HL-60/S4 treated with phorbol 12-myristate 13-acetate at 8.2 ng/mL for 4 days and 3 days (cell line): Measurements from ENCODE around the gene ODF4.

Experiments used
- in situ Hi-C: fragments of 300-500 bp; cut with MboI; formaldehyde crosslinking; loops from 2 replicates; pipeline ENCODE4 v1.15.0; 2022; ENCODE audit warnings: low sequenced_read_pairs

The ODF4 gene

GRCh38 chr17:8339540-8339939 is at the start of gene ODF4:
Gene ODF4 (plus strand): TSS chr17:8339840. CDS start chr17:8340052, 212 bp downstream.
- in situ Hi-C loops = no loop called here

GRCh38 chr17:8290043-8290442 is 49.6 kb upstream of the ODF4 start:
- in situ Hi-C loops = no loop called here

GRCh38 chr17:8292639-8293395 is 46.8 kb upstream of the ODF4 start:
- in situ Hi-C loops = no loop called here

GRCh38 chr17:8294361-8294760 is 45.3 kb upstream of the ODF4 start:
- in situ Hi-C loops = no loop called here

GRCh38 chr17:8294814-8295316 is 44.8 kb upstream of the ODF4 start:
- in situ Hi-C loops = no loop called here

GRCh38 chr17:8300226-8300625 is 39.4 kb upstream of the ODF4 start:
- in situ Hi-C loops = no loop called here

- in situ Hi-C loops = no loop called here
Measured at GRCh38 chr17:8300627-8301242, 38.9 kb upstream of the ODF4 start.

- in situ Hi-C loops = no loop called here
Measured at GRCh38 chr17:8310601-8311123, 29.0 kb upstream of the ODF4 start.

GRCh38 chr17:8311131-8311790 is 28.4 kb upstream of the ODF4 start:
- in situ Hi-C loops = no loop called here

GRCh38 chr17:8312251-8312650 is 27.4 kb upstream of the ODF4 start:
- in situ Hi-C loops = no loop called here

GRCh38 chr17:8312726-8313600 is 26.7 kb upstream of the ODF4 start:
- in situ Hi-C loops = no loop called here

- in situ Hi-C loops = no loop called here
Measured at GRCh38 chr17:8314797-8315763, 24.6 kb upstream of the ODF4 start.

GRCh38 chr17:8315764-8316217 is 23.8 kb upstream of the ODF4 start:
- in situ Hi-C loops = no loop called here

- in situ Hi-C loops = no loop called here
Measured at GRCh38 chr17:8318010-8318935, 21.4 kb upstream of the ODF4 start.

GRCh38 chr17:8320262-8320661 is 19.4 kb upstream of the ODF4 start:
- in situ Hi-C loops = no loop called here

- in situ Hi-C loops = no loop called here
Measured at GRCh38 chr17:8320990-8321389, 18.6 kb upstream of the ODF4 start.

- in situ Hi-C loops = no loop called here
Measured at GRCh38 chr17:8322061-8322460, 17.6 kb upstream of the ODF4 start.

GRCh38 chr17:8324132-8324531 is 15.5 kb upstream of the ODF4 start:
- in situ Hi-C loops = no loop called here
